GM12878 (cell line): ENCODE measurements around the gene TMEM151A. TPM values are rescaled to one million over a fixed set of nuclear protein-coding genes. Genes with fewer than 3 reads are reported as not detected.

ENCODE experiments used
- ATAC-seq: fragments of 200-7000 bp; cut with Tn5 transposase; 3 replicates; pipeline ENCODE4 v1.9.1; 2020; ENCODE audit warnings: mild to moderate bottlenecking, moderate library complexity
- BruUV-seq: library from RNA; stranded (reverse); fragments of 400-500 nt; replicated peaks from 2 replicates; lab custom pipeline; 2021; lab: Mats Ljungman, UMichigan
- CTCF ChIA-PET: fragments of 300-600 bp; sonication (Branson Sonifier 250); formaldehyde crosslinking; extraction: SDS; loops from one replicate; lab custom pipeline; 2021; ENCODE audit warnings: inconsistent platforms; lab: Yijun Ruan, JAX
- POLR2A ChIA-PET: fragments of 350-600 bp; formaldehyde crosslinking; extraction: SDS; loops from one replicate; lab custom pipeline; 2021; ENCODE audit warnings: inconsistent platforms; lab: Charles Lee
- RAD21 ChIA-PET: fragments of 300-600 bp; sonication (Branson Sonifier 250); formaldehyde crosslinking; loops from one replicate; lab custom pipeline; 2023; ENCODE audit warnings: antibody characterized with exemption; ENCODE audit not compliant: unreplicated experiment; lab: Charles Lee
- SMC1A ChIA-PET: fragments of 300-600 bp; sonication (Branson Sonifier 250); formaldehyde crosslinking; loops from one replicate; lab custom pipeline; 2023; ENCODE audit not compliant: unreplicated experiment, uncharacterized antibody; lab: Charles Lee
- DNase-seq: peaks from one replicate; pipeline ENCODE4 v3.0.0-alpha.2; 2011; ENCODE audit warnings: low read depth, low spot score
- FAIRE-seq: peaks from 3 replicates; lab custom pipeline; 2011; peaks lifted over from hg19 to GRCh38; lab: Jason Lieb, UNC
- H2AFZ ChIP-seq: 2 replicates; pipeline ENCODE4 v1.6.0; 2011; ENCODE audit warnings: low read depth, low read length, control low read depth; ENCODE audit not compliant: control insufficient read depth
- H3K27ac ChIP-seq: 2 replicates; pipeline ENCODE4 v1.5.1; 2011; ENCODE audit warnings: control low read depth; ENCODE audit not compliant: control insufficient read depth, insufficient read depth
- H3K27me3 ChIP-seq, 2 experiments: replicated peaks in 1 of 2; 2 replicates each; pipeline versions ENCODE4 v1.6.0 to v1.6.1; 2011; ENCODE audit warnings: low read length in 1 of 2; ENCODE audit not compliant: control insufficient read depth in 2 of 2, insufficient read depth in 2 of 2
- H3K36me3 ChIP-seq, 2 experiments: 2 replicates each; pipeline ENCODE4 v1.5.1; 2011; ENCODE audit warnings: low read length in 1 of 2; ENCODE audit not compliant: control insufficient read depth in 2 of 2, insufficient read depth in 2 of 2
- H3K4me1 ChIP-seq: 2 replicates; pipeline ENCODE4 v1.6.1; 2011; ENCODE audit warnings: mild to moderate bottlenecking, low read length, moderate library complexity, mixed read lengths; ENCODE audit not compliant: control insufficient read depth, insufficient read depth
- H3K4me2 ChIP-seq: 2 replicates; pipeline ENCODE4 v1.6.0; 2011; ENCODE audit warnings: control low read depth; ENCODE audit not compliant: control insufficient read depth, insufficient read depth
- H3K4me3 ChIP-seq: fragments of 200-600 bp; sonication (generic); 2 replicates; pipeline ENCODE4 v1.5.1; 2016
- H3K79me2 ChIP-seq: 2 replicates; pipeline ENCODE4 v1.6.0; 2011; ENCODE audit warnings: low read length; ENCODE audit not compliant: control insufficient read depth, insufficient read depth
- H3K9ac ChIP-seq: 2 replicates; pipeline ENCODE4 v1.8.0; 2011; ENCODE audit warnings: low read length, control low read depth, mixed read lengths; ENCODE audit not compliant: control insufficient read depth, insufficient read depth
- H3K9me3 ChIP-seq: replicated peaks from 3 replicates; pipeline ENCODE4 v1.5.1; 2011; ENCODE audit warnings: mild to moderate bottlenecking, low read length; ENCODE audit not compliant: control insufficient read depth, insufficient read depth
- H4K20me1 ChIP-seq: 2 replicates; pipeline ENCODE4 v1.6.0; 2011; ENCODE audit not compliant: control insufficient read depth, insufficient read depth
- BCLAF1 ChIP-seq: fragments of 450-650 bp; IDR thresholded peaks from 2 replicates; pipeline ENCODE4 v1.6.1; 2017; ENCODE audit warnings: antibody characterized with exemption, mild to moderate bottlenecking, moderate library complexity
- DPF2 ChIP-seq: fragments of 450-650 bp; IDR thresholded peaks from 2 replicates; pipeline ENCODE4 v1.6.1; 2017; ENCODE audit warnings: mild to moderate bottlenecking
- E4F1 ChIP-seq: fragments of 450-650 bp; IDR thresholded peaks from 2 replicates; pipeline ENCODE4 v1.6.1; 2018; ENCODE audit warnings: borderline replicate concordance, mild to moderate bottlenecking; ENCODE audit not compliant: partially characterized antibody
- GABPA ChIP-seq: IDR thresholded peaks from 2 replicates; pipeline ENCODE4 v1.6.1; 2014; ENCODE audit warnings: antibody characterized with exemption, low read depth, mild to moderate bottlenecking, inconsistent platforms
- IKZF1 ChIP-seq: fragments of 450-650 bp; conservative IDR thresholded peaks from 2 replicates; pipeline ENCODE4 v1.6.1; 2017; ENCODE audit warnings: antibody characterized with exemption, mild to moderate bottlenecking
- MLLT1 ChIP-seq: fragments of 450-650 bp; IDR thresholded peaks from 2 replicates; pipeline ENCODE4 v1.6.1; 2016; ENCODE audit warnings: mild to moderate bottlenecking
- STAT1 ChIP-seq: fragments of 450-650 bp; conservative IDR thresholded peaks from 2 replicates; pipeline ENCODE4 v1.6.1; 2014; ENCODE audit warnings: antibody characterized with exemption, mild to moderate bottlenecking
- ZZZ3 ChIP-seq: IDR thresholded peaks from 2 replicates; pipeline ENCODE4 v1.6.1; 2011; ENCODE audit warnings: low read depth; ENCODE audit not compliant: control insufficient read depth, insufficient read length
- WGBS: methylation state at CpG from one replicate; pipeline ENCODE4 v1.1.6; 2016; ENCODE audit warnings: low lambda C conversion rate; ENCODE audit not compliant: insufficient replicate concordance, insufficient coverage; ENCODE audit errors: missing lambda C conversion rate; 5-methylcytosine and 5-hydroxymethylcytosine counted together
- in situ Hi-C: fragments of 300-500 bp; cut with MboI; formaldehyde crosslinking; loops from 9 replicates; pipeline ENCODE4 v1.14.3; 2018; ENCODE audit warnings: mixed read lengths
- intact Hi-C: fragments of 100-400 bp; cut with micrococcal nuclease; formaldehyde crosslinking; loops from one replicate; pipeline ENCODE4 v1.14.2; 2022; ENCODE audit not compliant: unreplicated experiment
- polyA plus RNA-seq, 11 experiments: library from polyadenylated mRNA; depleted of rRNA in 4 of 11; unstranded in 6 of 11; stranded (reverse) in 5 of 11; fragments of >200 nt; fragmentation: Nextera tagmentation in 4 of 11; fragmentation: Illumina TruSeq in 1 of 11; extraction: Ambion mirVana in 4 of 11; extraction: Trizol in 1 of 11; gene quantifications; 1 replicate in 1 of 11; 2 replicates in 10 of 11; pipeline versions ENCODE4 v1.2.1 to v1.2.3, GENCODE V29; 2011 to 2016; ENCODE audit warnings: inconsistent platforms in 2 of 11, missing spikeins in 2 of 11, low read depth in 1 of 11
- total RNA-seq, 4 experiments: library from RNA; depleted of rRNA in 3 of 4; stranded (reverse); fragments of >200 nt in 3 of 4; fragmentation: Illumina TruSeq in 1 of 4; extraction: Trizol in 1 of 4; gene quantifications; 2 replicates each; pipeline versions ENCODE4 v1.2.1 to v1.2.3, GENCODE V29; 2013 to 2021

TMEM151A gene
- total and polyA plus RNA-seq, 10 of the 15 experiments (the other 5 are each of a cell fraction or from before 2014, with no cell fraction given) = not detected

- no peak for ATAC-seq
- Histone ChIP-seq H3K9me3 (no peaks in the 10 kb centered on the region), H2AFZ (no peak overlapping the region), H3K4me1 (peaks cover 9% of the 10 kb centered on the region), H3K27ac (no peak overlapping the region), H3K4me2 (no peak overlapping the region), H3K9ac (no peak overlapping the region), H3K4me3 (no peak overlapping the region), H3K79me2 (peaks cover 19% of the 10 kb centered on the region), H3K36me3 (peaks cover 20 to 32% of the 10 kb centered on the region in 2 experiments), H4K20me1 (no peaks in the 10 kb centered on the region), H3K27me3 (no peaks in the 10 kb centered on the region)
- WGBS = 6% methylated on average over 1 of the region's 1 CpG
- SMC1A ChIA-PET = no interaction called here
- RAD21 ChIA-PET = no interaction called here
- POLR2A ChIA-PET = interaction anchor here (0.5 kb wide), 1 partner anchor 14 kb away, joined by 4 read pairs; no protein-coding TSS in a partner anchor
- no peak for FAIRE-seq
- BruUV-seq = no TSS peak
- intact Hi-C loops = no loop called here
- TF ChIP-seq STAT1 = no peak
- TF ChIP-seq MLLT1 = no peak
- DNase-seq = no peak
- in situ Hi-C loops = no loop called here
- CTCF ChIA-PET = interaction anchor here (0.8 kb wide), 1 partner anchor 38 kb away, joined by 3 read pairs; no protein-coding TSS in a partner anchor
Measured at GRCh38 chr11:66274219-66274618, 17.5 kb upstream of the TMEM151A start.

GRCh38 chr11:66275396-66275795 lies 16.3 kb upstream of the TMEM151A start:
- CTCF ChIA-PET = no interaction called here
- peaks cover 20 to 32% of the 10 kb centered on the region in 2 experiments for H3K36me3 ChIP-seq
- no peaks in the 10 kb centered on the region for H3K27me3 ChIP-seq
- intact Hi-C loops (no loop called here), in situ Hi-C loops (no loop called here)
- no peak overlapping the region for H2AFZ ChIP-seq
- H3K9ac ChIP-seq = no peak overlapping the region
- no peaks in the 10 kb centered on the region for H3K9me3 ChIP-seq
- no peak overlapping the region for H3K27ac ChIP-seq
- peaks cover 8% of the 10 kb centered on the region for H3K79me2 ChIP-seq
- H4K20me1 ChIP-seq = no peaks in the 10 kb centered on the region
- POLR2A ChIA-PET = no interaction called here
- H3K4me3 ChIP-seq = no peak overlapping the region
- no TSS peak for BruUV-seq
- no peak overlapping the region for H3K4me2 ChIP-seq
- TF ChIP-seq BCLAF1 (no peak), E4F1 (no peak), GABPA (no peak), IKZF1 (no peak), DPF2 (no peak), ZZZ3 (no peak)
- peaks cover 5% of the 10 kb centered on the region for H3K4me1 ChIP-seq
- DNase-seq = no peak
- ATAC-seq = no peak
- SMC1A ChIA-PET = no interaction called here
- WGBS = 93% methylated on average over 8 of the region's 8 CpGs
- RAD21 ChIA-PET = no interaction called here
- no peak for FAIRE-seq
